PFSK-1 (cell line): ENCODE data around the gene RIPOR2.

Experiments used
- FOXP2 ChIP-seq: optimal IDR thresholded peaks from 2 replicates; pipeline ENCODE3; 2011; ENCODE audit warnings: borderline replicate concordance, control low read depth, inconsistent platforms; ENCODE audit not compliant: insufficient read depth; ENCODE audit errors: extremely low read length, extremely low read depth
- POLR2AphosphoS5 ChIP-seq: IDR thresholded peaks from 2 replicates; pipeline ENCODE4 v1.6.1; 2012; ENCODE audit warnings: low read depth, mild to moderate bottlenecking, control low read depth, low read length, moderate library complexity
- REST ChIP-seq, 2 experiments: IDR thresholded peaks; 2 replicates each; pipeline versions ENCODE4 v1.6.1 to v1.8.0; 2011 to 2012; ENCODE audit warnings: low read depth in 2 of 2, low read length in 2 of 2, control low read depth in 1 of 2, inconsistent platforms in 1 of 2, mild to moderate bottlenecking in 1 of 2, moderate library complexity in 1 of 2; ENCODE audit not compliant: insufficient read depth in 1 of 2
- SIN3A ChIP-seq: IDR thresholded peaks from 2 replicates; pipeline ENCODE4 v1.6.1; 2012; ENCODE audit warnings: mild to moderate bottlenecking, low read length, moderate library complexity, borderline replicate concordance; ENCODE audit not compliant: insufficient read depth
- TAF1 ChIP-seq: IDR thresholded peaks from 2 replicates; pipeline ENCODE4 v1.6.1; 2012; ENCODE audit warnings: low read length, control low read depth, borderline replicate concordance; ENCODE audit not compliant: insufficient read depth

The RIPOR2 gene

GRCh38 chr6:24980507-24981385, 45.0 kb upstream of the RIPOR2 start:
- TF ChIP-seq SIN3A (no peak), REST (IDR thresholded peaks at IDR 0.05; ENCODE audit: insufficient read depth in 1 of 2, low read depth in 2 of 2, low read length in 2 of 2) (no peak), FOXP2 (no peak), POLR2AphosphoS5 (no peak), TAF1 (no peak)

- no peak for TF ChIP-seq FOXP2
- no peak for TF ChIP-seq SIN3A
- TF ChIP-seq REST (IDR thresholded peaks at IDR 0.05; ENCODE audit: insufficient read depth in 1 of 2, low read depth in 2 of 2, low read length in 2 of 2), result no peak
- TF ChIP-seq TAF1, result no peak
- TF ChIP-seq POLR2AphosphoS5, result no peak
Observed at GRCh38 chr6:24979176-24979575, 43.4 kb upstream of the RIPOR2 start.

- no peak for TF ChIP-seq FOXP2
- no peak for TF ChIP-seq TAF1
- TF ChIP-seq SIN3A, result no peak
- TF ChIP-seq POLR2AphosphoS5, result no peak
- no peak for TF ChIP-seq REST (IDR thresholded peaks at IDR 0.05; ENCODE audit: insufficient read depth in 1 of 2, low read depth in 2 of 2, low read length in 2 of 2)
Observed at GRCh38 chr6:24974182-24975171, 38.7 kb upstream of the RIPOR2 start.

GRCh38 chr6:24972311-24972958, 36.7 kb upstream of the RIPOR2 start:
- no peak for TF ChIP-seq SIN3A
- TF ChIP-seq REST (IDR thresholded peaks at IDR 0.05; ENCODE audit: insufficient read depth in 1 of 2, low read depth in 2 of 2, low read length in 2 of 2), result no peak
- no peak for TF ChIP-seq FOXP2
- TF ChIP-seq TAF1, result no peak
- no peak for TF ChIP-seq POLR2AphosphoS5
